GM18868 (cell line): ENCODE data around the gene COA6.

Experiments used
- ATAC-seq: cut with Tn5 transposase; IDR thresholded peaks from one replicate; pipeline ENCODE4 v1.9.1; 2021; ENCODE audit warnings: mild to moderate bottlenecking, moderate library complexity; ENCODE audit not compliant: unreplicated experiment

The COA6 gene

DNA sequence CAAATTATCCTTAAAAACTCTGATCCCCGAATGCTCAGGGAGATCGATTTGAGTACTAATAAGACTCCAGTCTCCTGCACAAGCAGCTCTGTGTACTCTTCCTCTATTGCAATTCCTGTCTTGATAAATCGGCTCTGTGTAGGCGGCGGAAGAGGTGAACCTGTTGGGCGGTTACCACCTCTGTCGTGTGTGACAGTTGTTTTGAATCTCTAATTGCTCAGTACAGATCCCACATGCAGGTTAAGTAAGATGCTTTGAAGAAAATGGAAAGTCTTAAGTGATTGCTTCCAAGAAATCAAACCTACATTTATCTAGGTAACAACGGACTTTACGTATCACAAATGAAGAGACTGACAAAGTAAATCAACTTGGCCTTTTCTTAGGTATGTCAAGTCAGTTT, 35.5 kb downstream of the COA6 start:
- no peak for ATAC-seq

DNA sequence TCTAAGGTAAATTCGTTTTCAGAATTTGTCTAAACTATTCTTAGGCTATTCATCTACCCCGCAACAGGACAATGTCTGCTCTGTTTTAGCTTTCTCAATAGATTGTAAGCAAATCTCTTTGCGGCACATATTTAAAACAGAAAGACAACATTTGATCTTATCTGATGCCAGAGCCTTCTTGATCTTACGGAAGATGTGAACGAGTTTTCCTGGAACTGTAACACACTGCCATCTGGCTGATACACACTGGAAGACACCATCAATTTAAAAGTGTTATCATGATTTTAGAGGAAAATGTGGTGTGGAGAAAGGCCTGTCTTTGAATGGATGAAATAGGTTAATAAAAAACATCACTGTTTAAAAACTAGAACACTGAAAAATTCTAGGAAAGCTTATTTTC, 36.1 kb downstream of the COA6 start:
- ATAC-seq = no peak

DNA sequence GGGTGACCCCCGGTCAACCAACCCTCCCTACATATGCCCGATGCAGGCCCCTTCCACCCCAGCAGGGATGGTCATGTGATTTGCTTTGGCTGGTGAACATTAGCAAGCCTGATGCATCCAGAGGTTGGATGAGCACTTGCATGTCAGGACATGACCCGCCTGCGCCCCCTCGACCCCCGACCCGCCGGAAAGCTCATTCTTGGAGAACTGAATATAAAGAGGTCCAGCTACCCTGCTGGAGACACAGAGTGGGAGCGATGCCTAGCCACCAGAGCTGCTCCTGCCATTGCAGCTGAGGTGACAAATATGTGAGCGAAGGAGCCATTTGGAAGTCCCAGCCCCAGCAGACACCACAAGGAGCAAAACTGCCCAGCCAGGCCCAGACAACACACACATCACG, 39.6 kb downstream of the COA6 start:
- no peak for ATAC-seq

DNA sequence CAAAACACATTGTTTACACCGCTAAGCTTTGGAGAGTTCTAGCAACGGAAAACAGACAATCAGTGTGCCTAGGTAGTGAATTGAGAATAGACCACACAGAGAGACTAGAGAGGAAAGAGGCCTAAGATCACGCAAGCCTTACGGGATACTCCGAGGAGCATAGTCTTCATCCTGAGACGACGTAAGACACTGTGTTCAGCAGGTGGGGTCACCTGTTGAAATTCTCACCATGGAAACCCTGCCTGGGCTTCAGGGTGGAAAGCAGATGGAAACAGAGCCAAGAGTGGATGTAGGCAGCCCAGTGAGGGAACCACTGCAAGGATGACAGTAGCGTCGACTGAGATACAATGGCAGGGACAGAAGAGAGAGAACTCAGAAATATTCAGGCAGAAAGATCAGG, 40.2 kb downstream of the COA6 start:
- no peak for ATAC-seq

DNA sequence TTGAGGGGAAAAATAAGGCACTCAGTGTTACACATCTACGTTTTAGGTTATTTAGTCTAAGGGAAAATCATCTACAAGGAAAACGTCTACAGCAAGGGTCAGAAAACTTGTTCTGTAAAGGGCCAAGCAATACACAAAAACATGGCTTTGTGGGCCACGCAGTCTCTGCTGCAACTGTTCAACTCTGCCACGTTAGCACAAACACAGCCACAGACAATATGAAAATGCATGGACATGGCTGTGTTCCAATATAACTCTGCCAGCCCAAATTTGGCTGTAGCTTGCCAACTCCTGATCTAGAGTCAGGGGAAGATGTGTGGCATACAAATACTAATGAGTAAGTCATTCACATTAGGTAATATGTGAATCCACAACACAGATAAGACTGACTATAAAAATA, 40.7 kb downstream of the COA6 start:
- ATAC-seq = no peak

DNA sequence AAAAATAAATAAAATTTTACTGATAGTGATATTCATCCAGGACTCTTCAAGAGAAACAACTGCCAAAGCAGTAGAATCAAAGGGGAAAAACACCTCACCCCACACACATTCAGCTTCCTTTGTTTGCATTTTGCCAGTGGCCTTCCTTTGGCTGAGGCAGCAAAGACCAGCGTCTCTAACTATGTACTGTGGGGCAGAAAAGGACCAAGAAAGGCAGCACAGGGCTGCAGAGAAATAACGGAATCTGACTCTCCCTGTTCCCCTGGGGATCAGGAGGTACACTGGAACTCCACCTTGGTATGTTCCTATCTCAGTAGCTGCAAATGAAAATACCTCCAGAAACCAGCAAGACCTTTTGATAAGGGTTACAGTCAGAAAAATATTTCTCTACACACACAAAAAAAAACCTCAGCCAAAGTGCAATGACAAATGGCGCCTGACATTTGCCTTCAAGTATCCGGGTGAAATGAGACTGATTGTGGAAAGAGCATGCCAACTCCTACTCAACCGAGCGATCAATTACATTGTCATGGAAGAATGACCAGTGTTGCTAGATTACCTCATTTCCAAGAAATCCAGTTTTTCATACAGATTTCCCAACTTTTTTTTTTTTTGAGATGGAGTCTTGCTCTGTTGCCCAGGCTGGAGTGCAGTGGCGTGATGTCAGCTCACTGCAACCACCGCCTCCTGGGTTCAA, 54.8 kb downstream of the COA6 start:
- no peak for ATAC-seq

DNA sequence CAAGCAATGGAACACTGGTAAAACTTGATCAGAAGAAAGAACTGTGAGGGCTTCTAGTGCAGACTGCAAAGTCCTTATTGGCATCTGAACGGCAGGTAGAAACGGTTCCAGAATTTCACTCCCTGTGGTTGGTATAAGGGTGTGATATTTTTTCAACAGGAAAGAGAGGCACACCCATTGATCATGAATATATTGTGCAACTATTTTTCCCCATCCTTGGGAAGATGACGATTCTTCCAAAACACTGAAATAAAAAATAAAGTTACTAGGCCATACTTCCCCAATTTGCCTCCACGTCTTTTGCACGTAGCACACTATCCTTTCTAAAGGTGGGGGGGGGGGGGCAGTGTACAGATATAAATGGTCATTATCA, 56.2 kb downstream of the COA6 start:
- ATAC-seq = no peak

DNA sequence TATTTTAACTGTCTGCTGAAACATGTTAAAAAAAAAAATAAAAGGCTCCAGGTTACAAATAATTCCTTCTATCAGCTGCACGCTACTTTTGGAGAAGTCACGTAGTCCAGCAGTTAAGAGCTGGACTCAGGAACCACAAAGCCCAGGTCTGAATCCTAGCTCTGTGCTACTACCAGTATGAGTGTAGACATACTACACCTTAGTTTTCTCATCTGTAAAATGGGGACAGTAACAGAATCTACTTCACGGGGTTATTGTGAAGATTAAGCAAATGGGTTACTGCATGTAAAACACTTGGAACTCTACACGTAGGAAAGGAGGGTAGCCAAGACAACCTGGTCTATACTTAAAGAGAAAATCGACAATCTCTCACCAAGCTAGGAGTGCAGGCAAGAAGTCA, 57.4 kb downstream of the COA6 start:
- no peak for ATAC-seq

DNA sequence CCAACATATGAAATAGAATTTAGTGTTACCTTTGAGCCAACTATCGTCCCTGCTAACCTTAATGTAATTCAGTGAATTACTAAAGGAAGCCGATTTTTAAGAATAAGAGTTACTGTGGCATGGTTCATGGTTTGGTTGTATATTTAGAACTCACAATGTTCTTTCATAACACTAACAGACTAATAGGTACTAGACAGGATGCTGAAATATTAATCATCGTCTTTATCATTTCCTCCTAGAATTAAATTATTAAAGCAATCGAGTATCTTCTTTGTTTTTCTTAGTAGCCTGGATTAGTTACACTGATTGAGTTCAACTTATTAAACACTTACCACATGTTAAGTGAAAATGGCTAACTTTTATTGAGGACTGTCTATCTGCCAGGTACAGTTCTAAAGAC, 58.0 kb downstream of the COA6 start:
- ATAC-seq = no peak

DNA sequence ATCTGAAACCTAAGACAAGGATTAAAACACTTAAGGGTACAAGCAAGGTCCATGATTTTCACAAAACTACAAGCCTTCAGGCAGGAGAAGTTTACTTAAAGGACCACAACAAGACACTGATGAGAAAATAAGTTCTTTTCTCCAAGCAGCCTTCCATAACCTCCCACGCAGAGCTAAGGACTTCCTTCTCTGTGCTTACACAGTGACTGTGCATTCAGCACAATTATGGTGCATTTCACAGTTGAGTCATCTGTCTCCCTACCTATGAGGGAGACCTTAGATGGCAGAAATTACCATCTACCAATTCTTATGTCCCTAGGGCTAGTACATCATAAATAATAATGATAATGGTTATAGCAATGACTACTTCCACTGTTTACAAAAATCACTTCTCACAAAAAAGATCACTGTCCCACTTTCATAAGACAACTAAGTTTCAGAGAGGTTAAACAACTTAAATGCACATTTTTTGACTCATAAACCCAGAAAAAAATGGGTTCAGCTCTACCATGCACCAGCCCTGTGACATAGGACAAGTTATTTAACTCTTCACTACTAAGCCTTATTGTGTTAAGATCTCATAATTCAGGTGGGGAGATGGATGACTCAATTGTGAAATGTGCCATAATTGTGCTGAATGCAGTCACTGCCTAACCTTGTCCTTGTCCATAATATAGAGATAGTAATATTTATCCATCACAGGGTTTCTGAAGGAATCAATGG, 60.5 kb downstream of the COA6 start:
- peak; percentile 98 for ATAC-seq
